Kidney (tissue), 14 donors: Measurements from ENCODE around the gene AUTS2. TPM values are rescaled to one million over a fixed set of nuclear protein-coding genes. Genes with fewer than 3 reads are reported as not detected.

Source experiments
- DNase-seq, 5 donors: peaks; one replicate each; pipeline ENCODE4 v3.0.0-alpha.2; 2013 to 2020
- FAIRE-seq: peaks from 2 replicates; lab custom pipeline; 2012; peaks lifted over from hg19 to GRCh38; lab: Jason Lieb, UNC
- H3K27ac ChIP-seq, 2 donors: one replicate each; pipeline ENCODE4 v1.7.0; 2013; ENCODE audit warnings: low read depth in 2 of 2, low read length in 2 of 2, inconsistent platforms in 1 of 2
- H3K27me3 ChIP-seq: one replicate; pipeline ENCODE4 v1.7.1; 2013; ENCODE audit warnings: low read length, inconsistent platforms; ENCODE audit not compliant: control insufficient read depth, insufficient read depth
- H3K36me3 ChIP-seq, 3 donors: one replicate each; pipeline versions ENCODE4 v1.7.0 to v1.7.1; 2013; ENCODE audit warnings: low read length in 3 of 3, control low read depth in 1 of 3, inconsistent platforms in 1 of 3; ENCODE audit not compliant: insufficient read depth in 3 of 3, control insufficient read depth in 2 of 3
- H3K4me1 ChIP-seq, 3 donors: one replicate each; pipeline versions ENCODE4 v1.7.0 to v1.7.1; 2013; ENCODE audit warnings: low read length in 3 of 3, inconsistent platforms in 1 of 3, low read depth in 1 of 3; ENCODE audit not compliant: control insufficient read depth in 2 of 3, insufficient read depth in 2 of 3
- H3K4me3 ChIP-seq, 3 donors: one replicate each; pipeline versions ENCODE4 v1.7.0 to v1.8.1; 2013; ENCODE audit warnings: low read length in 3 of 3, control low read depth in 1 of 3, inconsistent platforms in 1 of 3
- H3K9ac ChIP-seq, 3 donors: one replicate each; pipeline versions ENCODE4 v1.7.0 to v1.7.1; 2013; ENCODE audit warnings: low read length in 3 of 3, control low read depth in 1 of 3, inconsistent platforms in 1 of 3
- H3K9me3 ChIP-seq, 3 donors: one replicate each; pipeline versions ENCODE4 v1.7.0 to v1.7.1; 2013; ENCODE audit warnings: low read length in 3 of 3, control low read depth in 1 of 3, inconsistent platforms in 1 of 3; ENCODE audit not compliant: control insufficient read depth in 2 of 3, insufficient read depth in 1 of 3
- CTCF ChIP-seq: IDR thresholded peaks from 3 replicates; pipeline ENCODE4 v1.5.1; 2012; ENCODE audit warnings: mild to moderate bottlenecking, moderate library complexity, borderline replicate concordance; ENCODE audit not compliant: insufficient read depth; ENCODE audit errors: extremely low read depth
- intact Hi-C: fragments of 100-400 bp; cut with DNase I; formaldehyde crosslinking; loops from one replicate; pipeline ENCODE4 v1.11.1; 2022
- polyA plus RNA-seq: library from polyadenylated mRNA; stranded (reverse); fragments of 350-450 nt; fragmentation: Illumina TruSeq; extraction: RNeasy Lipid Tissue Mini Kit (QIAGEN cat#74804); gene quantifications from one replicate; pipeline ENCODE4 v1.2.3, GENCODE V29; 2014; ENCODE audit warnings: low read depth, low replicate concordance; ENCODE audit not compliant: insufficient read depth
- total RNA-seq: library from RNA; stranded (reverse); fragmentation: NEBNext Ultra II Directional; extraction: Animal tissue kit (Norgen Biotek cat#: 25700); gene quantifications from one replicate; pipeline ENCODE4 v1.2.1, GENCODE V29; 2021
- donor health status: control.
- donor health status: control.
- donor health status: control.
- donor health status: control.
- donor health status: control.
- donor health status: DM: yes; HTN: yes; CAD: no.
- donor health status: Normal renal cell carcinoma (clear cell type).

AUTS2 gene
- total and polyA plus RNA-seq, 2 donors from 2014 or later = 5.2 to 33.8 TPM

GRCh38 chr7:70574314-70574834 lies 976.1 kb downstream of the AUTS2 start:
- DNase-seq = no peak
- intact Hi-C loops = no loop called here
- TF ChIP-seq CTCF = no peak
- no peak overlapping the region for H3K4me3 ChIP-seq
- H3K9me3 ChIP-seq = no peaks in the 10 kb centered on the region
- no peaks in the 10 kb centered on the region for H3K36me3 ChIP-seq
- H3K9ac ChIP-seq = no peak overlapping the region
- peaks cover 7 to 35% (median 28%) of the 10 kb centered on the region in 3 donors for H3K4me1 ChIP-seq
- no peaks in the 10 kb centered on the region for H3K27me3 ChIP-seq
- H3K27ac ChIP-seq = peak overlapping the region in 1 of 2 donors; percentile 25
- no peak for FAIRE-seq

GRCh38 chr7:70574970-70575799 lies 976.9 kb downstream of the AUTS2 start:
- Histone ChIP-seq H3K27me3 (no peaks in the 10 kb centered on the region), H3K4me1 (peaks cover 2 to 27% (median 22%) of the 10 kb centered on the region in 3 donors), H3K4me3 (no peak overlapping the region), H3K9me3 (no peaks in the 10 kb centered on the region), H3K9ac (no peak overlapping the region), H3K27ac (peak overlapping the region in 1 of 2 donors; percentile 25), H3K36me3 (no peaks in the 10 kb centered on the region)
- no peak for TF ChIP-seq CTCF
- intact Hi-C loops = no loop called here
- FAIRE-seq (no peak), DNase-seq (peak in 2 of 5 donors; percentile 46 to 65)

GRCh38 chr7:70577078-70577477 lies 978.8 kb downstream of the AUTS2 start:
- FAIRE-seq (no peak), DNase-seq (no peak)
- Histone ChIP-seq H3K9me3 (no peaks in the 10 kb centered on the region), H3K4me3 (no peak overlapping the region), H3K27me3 (no peaks in the 10 kb centered on the region), H3K27ac (no peak overlapping the region), H3K9ac (no peak overlapping the region), H3K36me3 (no peaks in the 10 kb centered on the region), H3K4me1 (peaks cover 2 to 12% (median 9%) of the 10 kb centered on the region in 3 donors)
- intact Hi-C loops = no loop called here
- TF ChIP-seq CTCF = no peak
